ENCODE results near the gene TSPAN13. TPM values are rescaled to one million over a fixed set of nuclear protein-coding genes. Genes with fewer than 3 reads are reported as not detected.

The TSPAN13 gene
- polyA plus RNA-seq, 1 donor from 2014 or later, result 315 TPM

GRCh38 chr7:16711730-16712129 lies 41.8 kb upstream of the TSPAN13 start:
- no peaks in the 10 kb centered on the region for H3K9me3 ChIP-seq (ENCODE audit: low read length)
- no peak overlapping the region for H3K9ac ChIP-seq (ENCODE audit: low read length)
- no peak overlapping the region for H2AFZ ChIP-seq (ENCODE audit: low read depth, low read length)
- H3K79me2 ChIP-seq (replicated peaks; ENCODE audit: insufficient read depth, low read length), result no peaks in the 10 kb centered on the region
- H3K9me2 ChIP-seq (ENCODE audit: insufficient read depth, low read length), result no peaks in the 10 kb centered on the region
- no peak overlapping the region for H3K4me2 ChIP-seq (ENCODE audit: low read length)
- H3K27ac ChIP-seq (ENCODE audit: low read length), result no peak overlapping the region
- no peak overlapping the region for H3K4me3 ChIP-seq (ENCODE audit: low read length)
- no peaks in the 10 kb centered on the region for H3K27me3 ChIP-seq (ENCODE audit: insufficient read depth, low read depth, low read length)
- TF ChIP-seq REST (IDR thresholded peaks at IDR 0.05; ENCODE audit: borderline replicate concordance), result no peak
- TF ChIP-seq CTCF (IDR thresholded peaks at IDR 0.05; ENCODE audit: poor library complexity, severe bottlenecking), result no peak
- TF ChIP-seq EP300 (conservative IDR thresholded peaks at IDR 0.05; ENCODE audit: poor library complexity, severe bottlenecking), result no peak
- TF ChIP-seq SMC3 (conservative IDR thresholded peaks at IDR 0.05; ENCODE audit: poor library complexity), result no peak
- TF ChIP-seq RAD21 (conservative IDR thresholded peaks at IDR 0.05), result no peak
- TF ChIP-seq MXI1 (conservative IDR thresholded peaks at IDR 0.05; ENCODE audit: poor library complexity, severe bottlenecking), result no peak
- TF ChIP-seq EZH2 (IDR thresholded peaks at IDR 0.05; ENCODE audit: borderline replicate concordance, insufficient read depth, low read length, poor library complexity, severe bottlenecking), result no peak
- no peaks in the 10 kb centered on the region for H4K20me1 ChIP-seq (ENCODE audit: insufficient read depth)
- H3K36me3 ChIP-seq (ENCODE audit: insufficient read depth, low read length), result no peaks in the 10 kb centered on the region
- H3F3A ChIP-seq (ENCODE audit: insufficient read depth, low read length, poor library complexity, severe bottlenecking), result no peaks in the 10 kb centered on the region

- no peaks in the 10 kb centered on the region for H4K20me1 ChIP-seq (ENCODE audit: insufficient read depth)
- no peaks in the 10 kb centered on the region for H3K27me3 ChIP-seq (ENCODE audit: insufficient read depth, low read depth, low read length)
- H3K36me3 ChIP-seq (ENCODE audit: insufficient read depth, low read length), result no peaks in the 10 kb centered on the region
- no peaks in the 10 kb centered on the region for H3K9me2 ChIP-seq (ENCODE audit: insufficient read depth, low read length)
- no peak overlapping the region for H3K4me3 ChIP-seq (ENCODE audit: low read length)
- no peak overlapping the region for H2AFZ ChIP-seq (ENCODE audit: low read depth, low read length)
- no peaks in the 10 kb centered on the region for H3K9me3 ChIP-seq (ENCODE audit: low read length)
- no peaks in the 10 kb centered on the region for H3F3A ChIP-seq (ENCODE audit: insufficient read depth, low read length, poor library complexity, severe bottlenecking)
- H3K79me2 ChIP-seq (replicated peaks; ENCODE audit: insufficient read depth, low read length), result no peaks in the 10 kb centered on the region
- TF ChIP-seq SMC3 (conservative IDR thresholded peaks at IDR 0.05; ENCODE audit: poor library complexity), result no peak
- TF ChIP-seq RAD21 (conservative IDR thresholded peaks at IDR 0.05), result no peak
- no peak for TF ChIP-seq TAF1 (IDR thresholded peaks at IDR 0.05; ENCODE audit: low read depth)
- TF ChIP-seq REST (IDR thresholded peaks at IDR 0.05; ENCODE audit: borderline replicate concordance), result no peak
- TF ChIP-seq POLR2AphosphoS5 (IDR thresholded peaks at IDR 0.05), result no peak
- TF ChIP-seq CTCF (IDR thresholded peaks at IDR 0.05; ENCODE audit: poor library complexity, severe bottlenecking), result no peak
- TF ChIP-seq EP300 (conservative IDR thresholded peaks at IDR 0.05; ENCODE audit: poor library complexity, severe bottlenecking), result no peak
- TF ChIP-seq MXI1 (conservative IDR thresholded peaks at IDR 0.05; ENCODE audit: poor library complexity, severe bottlenecking), result no peak
- no peak for TF ChIP-seq EZH2 (IDR thresholded peaks at IDR 0.05; ENCODE audit: borderline replicate concordance, insufficient read depth, low read length, poor library complexity, severe bottlenecking)
- no peak overlapping the region for H3K4me2 ChIP-seq (ENCODE audit: low read length)
- H3K9ac ChIP-seq (ENCODE audit: low read length), result no peak overlapping the region
- no peak overlapping the region for H3K27ac ChIP-seq (ENCODE audit: low read length)
Observed at GRCh38 chr7:16712916-16713315, 40.6 kb upstream of the TSPAN13 start.

Measured in neural cell (in vitro differentiated cells).